ENCODE measurements around the gene PAPLN.

PAPLN gene

GRCh38 chr14:73231981-73232851, 5.1 kb upstream of the PAPLN start:
- TF ChIP-seq, protein P1, sequence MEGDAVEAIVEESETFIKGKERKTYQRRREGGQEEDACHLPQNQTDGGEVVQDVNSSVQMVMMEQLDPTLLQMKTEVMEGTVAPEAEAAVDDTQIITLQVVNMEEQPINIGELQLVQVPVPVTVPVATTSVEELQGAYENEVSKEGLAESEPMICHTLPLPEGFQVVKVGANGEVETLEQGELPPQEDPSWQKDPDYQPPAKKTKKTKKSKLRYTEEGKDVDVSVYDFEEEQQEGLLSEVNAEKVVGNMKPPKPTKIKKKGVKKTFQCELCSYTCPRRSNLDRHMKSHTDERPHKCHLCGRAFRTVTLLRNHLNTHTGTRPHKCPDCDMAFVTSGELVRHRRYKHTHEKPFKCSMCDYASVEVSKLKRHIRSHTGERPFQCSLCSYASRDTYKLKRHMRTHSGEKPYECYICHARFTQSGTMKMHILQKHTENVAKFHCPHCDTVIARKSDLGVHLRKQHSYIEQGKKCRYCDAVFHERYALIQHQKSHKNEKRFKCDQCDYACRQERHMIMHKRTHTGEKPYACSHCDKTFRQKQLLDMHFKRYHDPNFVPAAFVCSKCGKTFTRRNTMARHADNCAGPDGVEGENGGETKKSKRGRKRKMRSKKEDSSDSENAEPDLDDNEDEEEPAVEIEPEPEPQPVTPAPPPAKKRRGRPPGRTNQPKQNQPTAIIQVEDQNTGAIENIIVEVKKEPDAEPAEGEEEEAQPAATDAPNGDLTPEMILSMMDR (conservative IDR thresholded peaks at IDR 0.05): peak; percentile 21; the same call in 1 of the 2 replicates
- no peak overlapping the region for H3K27ac ChIP-seq

DNA sequence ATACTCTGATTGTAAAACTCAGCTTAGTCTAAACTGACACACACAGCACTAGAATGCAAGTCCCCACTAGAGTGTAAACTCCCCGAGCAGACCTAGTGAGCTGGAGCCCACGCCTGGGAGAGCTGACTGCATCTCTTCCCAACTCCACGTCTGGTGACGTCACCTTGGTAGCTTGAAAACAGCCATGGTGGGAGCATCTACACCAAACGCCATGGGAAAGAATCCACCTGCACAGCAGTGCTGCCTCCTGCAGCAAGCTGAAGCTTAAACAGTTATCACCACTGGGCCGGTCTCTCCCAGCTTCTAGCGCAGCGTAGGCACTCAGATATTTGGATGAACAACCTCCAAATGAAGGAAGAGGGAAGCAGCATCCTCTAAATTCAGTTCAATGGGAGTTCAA, 4.3 kb upstream of the PAPLN start:
- TF ChIP-seq, protein P1 (conservative IDR thresholded peaks at IDR 0.05): no peak
- H3K27ac ChIP-seq: no peak overlapping the region

DNA sequence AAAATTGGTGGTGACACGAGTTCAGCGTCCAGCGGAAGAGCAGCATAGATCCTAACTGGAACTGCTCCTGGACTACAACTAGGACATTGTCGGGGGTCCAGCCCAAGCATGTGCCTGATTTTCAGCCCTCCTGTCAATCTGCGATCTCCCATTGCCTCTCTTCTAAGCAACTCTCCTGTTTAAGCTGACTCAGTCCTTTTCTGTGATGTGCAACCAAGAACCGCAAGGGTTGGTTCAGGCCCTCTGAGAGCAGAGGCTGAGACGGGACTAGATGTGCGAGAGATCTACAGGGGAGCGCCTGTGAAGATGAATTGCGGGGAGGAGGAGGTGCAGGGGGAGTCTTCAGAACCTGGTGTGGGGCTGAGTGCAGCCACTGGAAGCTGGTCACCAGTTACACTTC, 3.7 kb upstream of the PAPLN start:
- TF ChIP-seq, protein P1 (conservative IDR thresholded peaks at IDR 0.05): no peak
- no peak overlapping the region for H3K27ac ChIP-seq

GRCh38 chr14:73234029-73234428, 3.3 kb upstream of the PAPLN start:
- no peak overlapping the region for H3K27ac ChIP-seq

GRCh38 chr14:73234586-73235394, 2.5 kb upstream of the PAPLN start:
- H3K27ac ChIP-seq: no peak overlapping the region

More at GRCh38 chr14:73234029-73234428, 3.3 kb upstream of the PAPLN start:
- TF ChIP-seq, protein P1 (conservative IDR thresholded peaks at IDR 0.05): no peak

GRCh38 chr14:73235531-73236155, 1.7 kb upstream of the PAPLN start:
- TF ChIP-seq, protein P1 (conservative IDR thresholded peaks at IDR 0.05): no peak
- no peak overlapping the region for H3K27ac ChIP-seq

More at GRCh38 chr14:73234586-73235394, 2.5 kb upstream of the PAPLN start:
- TF ChIP-seq, protein P1 (conservative IDR thresholded peaks at IDR 0.05): no peak

GRCh38 chr14:73236157-73236556, 1.1 kb upstream of the PAPLN start:
- H3K27ac ChIP-seq: no peak overlapping the region
- TF ChIP-seq, protein P1 (conservative IDR thresholded peaks at IDR 0.05): no peak
